Activated gamma-delta T cell treated with anti-CD3 and anti-CD28 coated beads, Interleukin-2, amount 50 U/mL, for 16 hours (primary cell): ENCODE results near the gene MYCBP2.
"Not testable (repeated sequence)": the region's sequence is repeated elsewhere in the genome, so short reads cannot be mapped to it uniquely, and the experiment has no call there.

Experiments
- DNase-seq: peaks from one replicate; pipeline ENCODE4 v3.0.0-alpha.2; 2020; ENCODE audit warnings: low read depth

MYCBP2 gene

DNA sequence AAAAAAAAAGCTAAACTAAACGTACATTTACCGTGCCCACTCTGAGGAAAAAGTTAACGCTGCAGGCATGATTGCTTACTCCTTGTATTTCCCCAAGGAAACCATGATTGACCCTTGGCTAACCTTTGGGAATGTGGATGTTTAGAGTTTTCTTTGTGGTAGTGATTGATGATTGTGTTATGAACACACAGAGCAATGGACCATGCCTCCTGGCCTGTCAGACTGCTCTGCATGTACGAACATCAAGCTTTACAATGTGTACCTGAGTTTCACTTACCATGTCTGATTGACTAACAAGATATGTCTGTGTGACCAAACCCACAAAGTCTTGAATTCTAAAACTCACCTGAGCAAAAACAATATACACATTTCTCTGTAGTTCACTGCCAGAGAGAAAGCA is 35.1 kb downstream of the MYCBP2 start:
- DNase-seq: no peak

DNA sequence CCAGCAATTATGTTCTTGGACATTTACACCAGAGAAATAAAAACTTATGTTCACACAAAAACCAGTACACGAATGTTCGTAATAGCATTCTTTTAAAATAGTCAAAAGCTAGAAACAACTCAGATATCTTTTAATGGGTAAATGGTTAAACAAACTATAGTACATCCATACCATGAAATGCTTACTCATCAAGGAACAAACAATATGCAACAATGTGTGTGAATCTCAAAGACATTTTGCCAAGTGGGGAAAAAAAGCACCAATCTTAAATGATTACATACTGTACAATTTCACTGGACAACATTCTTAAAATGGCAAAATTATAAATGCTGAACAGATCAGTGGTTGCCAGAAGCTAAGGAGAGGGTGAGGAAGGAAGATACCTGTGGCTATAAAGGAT is 36.6 kb downstream of the MYCBP2 start:
- no peak for DNase-seq

DNA sequence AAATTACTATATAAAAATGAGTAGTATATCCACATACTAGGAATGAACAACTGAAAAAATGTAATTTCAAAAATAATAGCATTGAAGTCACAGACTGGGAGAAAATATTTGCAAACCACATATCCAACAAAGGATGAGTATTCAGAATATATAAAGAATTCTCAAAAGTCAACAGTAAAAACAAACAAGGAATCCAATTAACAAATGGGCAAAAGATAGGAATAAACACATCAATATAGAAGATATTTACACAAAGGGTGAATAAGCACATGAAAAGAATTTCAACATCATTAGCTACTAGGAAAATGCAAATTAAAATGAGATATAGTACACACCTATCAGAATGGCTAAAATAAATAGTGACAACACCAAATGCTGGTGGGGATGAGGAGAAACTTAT is 37.0 kb downstream of the MYCBP2 start:
- no peak for DNase-seq

DNA sequence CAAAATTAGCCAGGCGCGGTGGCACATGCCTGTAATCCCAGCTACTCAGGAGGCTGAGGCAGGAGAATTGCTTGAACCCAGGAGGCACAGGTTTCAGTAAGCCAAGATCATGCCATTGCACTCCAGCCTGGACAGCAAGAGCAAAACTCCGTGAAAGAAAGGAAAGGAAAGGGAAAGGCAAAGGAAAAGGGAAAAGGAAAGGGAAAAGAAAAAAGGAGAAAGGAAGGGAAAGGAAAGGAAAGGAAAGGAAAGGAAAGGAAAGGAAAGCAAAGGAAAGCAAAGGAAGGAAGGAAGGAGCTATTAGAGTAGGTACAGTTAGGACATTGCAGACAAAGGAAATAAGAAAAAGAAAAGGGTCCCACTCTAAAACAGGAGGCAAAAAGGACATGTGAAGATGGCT is 41.3 kb downstream of the MYCBP2 start:
- DNase-seq: not testable (repeated sequence)

DNA sequence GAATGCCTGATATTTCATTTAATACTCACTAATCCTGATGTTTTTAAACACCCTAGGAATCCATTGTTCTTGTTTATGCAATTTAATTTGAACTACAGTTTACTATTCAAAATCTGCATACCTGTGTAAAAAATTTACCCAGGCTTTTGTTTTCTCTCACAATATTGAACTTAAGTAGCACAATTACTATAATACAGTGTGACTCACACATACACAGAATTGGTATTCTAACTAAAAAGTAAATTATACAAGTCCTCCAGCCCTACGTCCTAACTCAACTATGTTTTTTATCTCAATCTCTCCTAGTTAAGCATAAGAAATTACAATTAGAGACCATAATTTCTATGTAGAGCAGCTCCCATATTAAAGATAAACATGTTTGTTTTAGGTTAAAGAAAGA is 41.8 kb downstream of the MYCBP2 start:
- no peak for DNase-seq

DNA sequence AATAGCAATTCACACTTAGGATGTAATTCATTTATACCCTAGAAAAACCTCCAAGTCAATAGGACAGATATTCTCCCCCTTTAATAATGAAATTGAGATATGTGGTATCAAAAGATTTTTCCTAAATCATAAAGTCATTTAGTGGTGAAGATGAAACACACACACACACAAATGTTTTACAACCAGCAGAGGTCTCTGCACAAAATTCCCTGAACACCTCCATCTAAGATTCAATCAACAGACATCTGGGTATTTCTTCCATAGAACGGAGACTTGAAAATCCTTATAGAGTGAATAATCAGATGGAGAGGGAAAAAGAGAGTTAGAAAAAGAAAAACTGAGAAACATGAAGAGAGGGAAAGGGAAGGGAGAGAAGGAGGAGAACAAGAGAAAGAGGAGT is 52.8 kb downstream of the MYCBP2 start:
- DNase-seq: no peak

DNA sequence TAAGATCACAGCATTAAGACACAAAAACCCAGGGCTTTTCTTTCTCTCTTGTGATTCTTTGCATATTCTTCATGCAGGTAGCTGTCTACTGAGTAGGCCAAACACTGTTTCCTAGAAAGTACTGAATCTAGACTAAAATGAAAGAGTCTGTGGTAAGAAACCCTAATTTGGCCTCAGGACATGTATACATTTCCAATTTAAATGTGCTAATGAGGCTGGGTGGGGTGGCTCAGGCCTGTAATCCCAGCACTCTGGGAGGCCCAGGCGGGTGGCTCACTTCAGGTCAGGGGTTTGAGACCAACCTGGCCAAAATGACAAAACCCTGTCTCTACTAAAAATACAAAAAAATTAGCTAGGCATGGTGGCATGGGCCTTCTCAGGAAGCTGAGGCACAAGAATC is 57.8 kb downstream of the MYCBP2 start:
- no peak for DNase-seq

DNA sequence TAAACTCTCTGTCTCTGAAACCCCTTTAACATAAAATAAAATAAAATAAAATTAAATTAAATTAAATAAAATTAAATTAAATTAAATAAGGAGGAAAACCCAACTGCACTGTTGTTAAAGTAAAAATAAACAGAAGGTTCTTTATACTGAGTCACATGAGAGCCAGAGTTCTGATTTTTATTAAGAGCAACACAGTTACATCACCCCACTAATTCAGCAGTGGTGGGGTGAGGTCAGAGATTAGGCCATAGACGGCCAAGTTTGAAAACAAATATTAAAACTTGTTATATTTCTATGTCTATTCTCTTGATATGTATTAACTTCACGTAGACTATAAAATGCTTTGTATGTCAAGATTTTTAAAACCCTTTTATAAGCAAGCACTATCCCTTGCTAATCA is 59.5 kb downstream of the MYCBP2 start:
- DNase-seq: no peak

DNA sequence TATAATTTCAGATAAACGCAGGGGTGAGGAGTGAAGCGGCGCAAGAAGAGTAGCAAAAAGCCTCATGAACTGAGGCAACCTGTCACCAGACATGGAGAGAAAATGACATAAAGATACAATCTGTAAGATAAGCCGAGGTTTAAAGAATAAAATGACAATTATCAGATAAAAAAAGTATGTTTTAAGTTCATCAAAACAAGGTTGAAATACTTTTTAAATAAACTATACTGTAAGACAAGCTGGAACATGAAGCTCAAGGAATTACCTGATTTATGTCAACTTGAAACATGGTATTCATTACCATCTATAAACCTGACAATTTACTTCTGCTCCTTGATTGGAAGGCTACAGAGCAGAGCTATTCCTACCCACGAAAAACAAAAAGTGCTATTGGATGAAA is 61.6 kb downstream of the MYCBP2 start:
- no peak for DNase-seq

DNA sequence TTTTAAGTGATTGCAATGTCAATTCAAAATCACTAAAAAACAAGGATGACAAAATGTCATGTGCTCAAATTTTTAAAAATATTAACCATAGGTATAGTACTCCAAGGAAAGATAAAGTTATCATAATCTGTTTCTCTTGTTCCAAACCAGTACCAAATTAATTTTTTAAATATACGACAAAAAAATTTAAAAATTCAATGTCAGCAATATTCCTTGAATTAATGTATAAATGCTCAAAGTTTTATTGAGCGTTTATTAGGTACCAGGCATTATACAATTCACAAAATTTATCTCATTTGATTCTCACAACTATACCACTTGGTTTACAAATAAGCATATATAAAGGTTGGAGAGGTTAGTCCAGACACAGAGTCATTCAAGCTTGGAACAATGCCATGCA is 64.7 kb downstream of the MYCBP2 start:
- no peak for DNase-seq

DNA sequence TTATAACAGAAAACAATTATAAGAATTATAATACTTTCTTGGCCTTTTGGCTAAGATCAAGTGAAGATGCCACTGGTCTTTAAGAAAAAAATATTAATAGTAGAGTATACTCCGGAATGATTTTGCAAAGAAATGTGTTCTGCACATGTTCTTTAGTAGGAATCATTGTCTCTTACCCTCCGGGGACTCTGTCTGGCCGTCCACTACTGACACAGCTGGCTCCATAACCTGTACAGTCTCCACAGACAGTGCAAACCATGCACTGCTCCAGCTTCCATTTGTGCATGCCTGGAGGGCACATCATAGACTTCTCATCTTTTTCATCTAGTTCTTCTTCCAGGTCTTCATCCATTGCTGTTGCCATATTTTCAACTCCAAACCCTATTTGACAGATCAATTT is 75.9 kb downstream of the MYCBP2 start:
- no peak for DNase-seq

DNA sequence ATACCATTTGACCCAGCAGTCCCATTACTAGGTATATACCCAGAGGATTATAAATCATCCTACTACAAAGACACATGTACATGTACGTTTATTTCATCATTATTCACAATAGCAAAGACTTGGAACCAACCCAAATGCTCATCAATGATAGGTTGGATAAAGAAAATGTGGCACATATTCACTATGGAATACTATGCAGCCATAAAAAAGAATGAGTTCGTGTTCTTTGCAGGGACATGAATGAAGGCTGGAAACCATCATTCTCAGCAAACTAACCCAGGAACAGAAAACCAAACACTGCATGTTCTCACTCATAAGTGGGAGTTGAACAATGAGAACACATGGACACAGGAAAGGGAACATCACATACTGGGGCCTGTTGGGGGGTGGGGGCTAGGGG is 81.7 kb downstream of the MYCBP2 start:
- DNase-seq: not testable (repeated sequence)

DNA sequence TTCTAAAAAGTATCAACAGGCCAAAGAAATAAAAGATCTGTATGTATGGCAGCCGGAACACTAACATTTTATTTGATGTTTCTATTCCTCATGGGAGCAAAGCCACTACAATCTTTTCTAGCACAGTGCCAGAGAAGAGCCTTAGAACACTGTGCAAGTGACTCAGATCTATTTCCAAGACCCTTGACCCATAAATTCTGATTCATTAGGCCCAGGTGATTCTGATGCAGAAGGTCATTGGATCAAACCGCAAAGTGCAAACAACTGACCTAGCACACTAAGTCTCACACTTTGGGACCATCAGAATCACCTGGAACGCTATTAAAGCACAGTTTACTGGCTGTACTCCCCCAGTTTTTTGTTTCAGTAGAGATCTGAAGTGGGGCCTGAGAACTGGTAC is 87.6 kb downstream of the MYCBP2 start:
- no peak for DNase-seq

DNA sequence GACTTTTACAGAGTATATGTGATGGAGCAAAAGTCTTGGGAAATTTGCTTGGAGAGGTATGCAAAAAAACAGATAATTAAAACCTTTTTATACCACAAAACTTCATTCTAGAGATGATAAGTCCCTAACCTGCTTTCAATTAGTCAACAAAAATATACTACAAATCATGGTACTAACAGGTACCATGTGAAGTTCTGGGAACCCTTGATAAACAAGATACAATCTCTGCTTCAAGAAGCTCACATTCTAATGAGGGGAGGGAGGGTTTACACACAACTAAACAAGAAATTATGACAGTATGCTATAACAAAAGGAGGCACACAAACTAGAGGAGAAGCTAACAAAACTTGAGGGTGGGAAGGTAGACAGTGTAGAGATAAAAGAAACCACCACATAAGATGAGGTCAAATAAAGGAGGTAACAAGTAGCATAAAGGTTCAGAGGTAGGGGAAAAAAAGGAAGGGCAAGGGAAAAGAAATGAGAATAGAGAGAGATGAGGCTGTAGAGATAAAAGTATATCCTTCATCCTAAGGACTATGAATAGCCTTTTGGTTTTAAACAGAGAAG is 91.4 kb downstream of the MYCBP2 start:
- DNase-seq: no peak

DNA sequence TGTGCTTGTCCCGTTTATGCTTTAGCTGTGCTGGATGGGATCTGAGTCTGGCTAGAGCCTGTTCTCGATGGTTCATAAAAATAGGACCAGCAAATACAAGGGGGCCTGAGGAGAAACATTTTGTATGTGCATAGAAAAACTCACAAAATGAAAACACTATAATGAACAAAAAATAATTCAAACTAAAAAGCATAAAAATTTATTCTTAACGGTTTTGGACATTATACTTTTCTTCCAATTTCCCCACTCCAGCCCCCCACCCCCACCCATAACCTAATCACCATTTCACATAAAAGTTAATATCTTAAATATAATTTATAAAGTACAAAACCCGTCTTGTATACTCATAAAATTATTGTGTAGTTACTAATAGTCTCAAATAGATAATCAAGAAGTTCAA is 93.7 kb downstream of the MYCBP2 start:
- DNase-seq: no peak

DNA sequence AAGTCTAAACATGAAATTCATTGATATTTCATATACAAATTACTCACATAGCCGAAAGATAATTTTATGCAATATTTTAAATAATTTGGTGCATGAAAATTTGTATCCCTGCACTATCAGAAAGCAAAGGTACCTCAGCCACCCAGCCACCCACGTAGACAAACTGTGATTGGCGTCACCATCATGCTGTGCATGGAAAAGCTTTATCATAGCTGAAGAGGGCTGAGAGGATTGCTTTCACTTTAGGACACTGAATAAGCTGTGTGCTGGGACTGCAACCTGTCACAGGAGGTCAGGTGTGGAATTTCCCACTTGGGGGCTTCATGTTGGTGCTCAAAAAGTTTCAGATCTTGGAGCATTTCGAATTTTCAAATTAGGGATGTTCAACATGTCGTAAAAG is 96.3 kb downstream of the MYCBP2 start:
- DNase-seq: no peak

DNA sequence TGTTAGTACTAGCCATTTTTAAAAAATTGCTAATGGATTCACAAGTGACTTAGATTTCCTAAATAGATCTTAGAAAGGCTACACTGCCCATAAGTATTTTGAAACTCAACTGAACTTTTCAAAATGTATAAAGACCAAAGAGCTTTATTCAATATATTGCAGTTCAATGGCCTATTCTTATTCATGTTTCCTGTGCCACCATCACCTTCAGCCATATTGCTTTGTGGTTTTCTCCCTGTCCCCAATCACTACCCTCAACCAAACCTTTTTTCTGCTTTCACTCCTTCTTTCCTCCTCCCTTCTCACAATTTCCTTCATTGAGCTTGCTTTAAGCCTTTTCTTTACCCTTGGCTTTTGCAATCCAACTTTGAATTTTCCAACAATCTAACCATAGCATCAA is 100.9 kb downstream of the MYCBP2 start:
- DNase-seq: no peak

DNA sequence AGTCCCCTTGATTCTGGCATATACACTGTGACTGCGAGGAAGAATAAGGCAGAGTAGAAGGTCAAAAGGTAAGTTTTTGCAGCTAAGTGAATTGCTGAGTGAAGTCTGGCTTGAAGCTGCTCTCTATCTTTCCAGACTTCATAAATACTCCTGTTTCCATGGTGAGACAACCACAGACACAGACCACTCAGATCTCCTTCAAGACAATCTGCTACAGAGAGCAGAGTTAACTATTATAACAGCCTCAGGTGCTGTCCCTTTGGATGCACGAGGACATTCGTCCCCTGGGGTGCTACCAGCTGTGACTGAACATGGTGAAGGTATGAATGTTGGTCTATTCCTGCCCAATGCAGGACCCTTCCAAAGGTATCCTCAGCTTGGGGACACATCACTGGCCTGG is 104.0 kb downstream of the MYCBP2 start:
- DNase-seq: no peak

DNA sequence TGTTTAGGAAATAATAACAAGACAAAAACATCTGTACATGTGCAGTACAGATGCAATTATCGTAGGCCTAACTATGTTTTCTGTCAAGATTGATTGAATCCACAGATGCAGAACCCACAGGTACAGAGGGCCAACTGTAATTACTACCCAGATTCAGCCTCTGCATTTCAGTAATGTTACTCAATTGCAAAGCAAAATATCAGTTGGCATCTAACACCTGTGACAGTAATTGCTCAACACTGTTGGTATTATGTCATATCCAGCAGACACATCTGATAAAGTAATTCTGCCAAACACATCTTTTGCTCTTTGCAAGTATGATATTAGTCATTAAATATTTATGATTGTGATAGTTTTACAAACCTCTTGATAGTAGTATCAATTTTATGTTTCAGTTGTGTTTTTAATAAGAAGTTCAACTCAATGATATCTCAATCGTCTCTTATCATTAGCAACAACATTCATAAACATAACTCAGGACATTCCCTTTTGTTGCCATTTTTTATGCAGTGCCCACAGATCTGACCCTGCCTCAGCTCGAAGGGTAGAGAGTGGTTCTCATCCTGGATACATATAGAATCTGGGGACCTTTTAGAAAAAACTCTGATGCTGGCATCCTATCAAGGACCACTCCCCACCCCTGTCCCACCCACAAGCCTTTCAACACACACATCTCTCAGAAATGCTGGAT is 104.7 kb downstream of the MYCBP2 start:
- DNase-seq: no peak

DNA sequence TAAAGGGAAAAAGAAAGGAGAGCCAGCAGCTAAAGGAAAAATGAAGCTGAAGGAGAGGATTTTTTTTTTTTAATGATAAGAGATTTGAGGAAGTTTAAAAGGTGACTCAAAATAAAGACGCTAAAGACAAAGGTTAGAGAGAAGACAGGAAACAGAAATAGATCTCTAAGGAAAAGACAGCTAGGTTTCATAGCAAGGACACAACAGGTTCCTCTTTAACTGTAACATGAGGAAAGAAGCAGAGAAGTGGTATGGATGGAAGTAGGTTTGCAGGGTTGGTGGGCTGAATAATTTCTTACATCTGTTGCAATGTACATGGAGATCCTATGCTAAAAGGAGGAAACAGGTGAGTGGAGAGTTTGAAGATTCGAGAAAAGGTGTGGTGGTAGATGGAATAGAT is 107.5 kb downstream of the MYCBP2 start:
- no peak for DNase-seq

DNA sequence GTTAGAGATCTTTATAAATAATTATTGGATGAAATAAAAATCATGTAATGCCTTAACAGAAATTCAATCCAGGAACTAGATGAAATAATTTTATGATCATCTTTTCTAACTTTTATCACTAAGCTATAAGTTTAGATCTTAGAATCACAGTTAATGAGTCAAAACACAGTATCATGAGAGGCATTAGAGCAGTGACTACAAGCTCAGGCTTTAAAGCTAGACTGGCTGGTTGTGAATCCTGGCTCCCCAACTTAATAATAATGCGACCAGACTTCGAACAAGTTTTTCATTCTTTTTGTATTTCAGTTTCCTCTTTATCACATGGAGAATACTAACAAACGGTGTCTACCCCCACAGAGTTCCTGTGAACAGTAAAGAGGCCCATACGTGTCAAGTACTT is 108.6 kb downstream of the MYCBP2 start:
- no peak for DNase-seq

DNA sequence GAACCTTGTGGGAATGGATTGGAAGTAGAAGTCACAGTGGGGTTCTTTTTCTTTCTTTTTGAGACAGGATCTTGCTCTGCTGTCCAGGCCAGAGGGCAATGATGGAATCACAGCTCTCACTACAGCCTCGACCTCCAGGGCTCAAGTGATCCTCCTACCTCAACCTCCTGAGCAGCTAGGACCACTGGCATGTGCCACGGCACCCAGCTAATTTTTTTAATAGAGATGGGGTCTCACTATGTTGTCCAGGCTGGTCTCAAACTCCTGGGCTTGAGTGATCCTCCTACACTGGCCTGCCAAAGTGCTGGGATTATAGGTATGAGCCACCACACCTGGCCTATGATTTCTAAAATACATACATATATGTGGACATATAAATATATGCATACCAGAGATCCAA is 111.4 kb downstream of the MYCBP2 start:
- DNase-seq: no peak

DNA sequence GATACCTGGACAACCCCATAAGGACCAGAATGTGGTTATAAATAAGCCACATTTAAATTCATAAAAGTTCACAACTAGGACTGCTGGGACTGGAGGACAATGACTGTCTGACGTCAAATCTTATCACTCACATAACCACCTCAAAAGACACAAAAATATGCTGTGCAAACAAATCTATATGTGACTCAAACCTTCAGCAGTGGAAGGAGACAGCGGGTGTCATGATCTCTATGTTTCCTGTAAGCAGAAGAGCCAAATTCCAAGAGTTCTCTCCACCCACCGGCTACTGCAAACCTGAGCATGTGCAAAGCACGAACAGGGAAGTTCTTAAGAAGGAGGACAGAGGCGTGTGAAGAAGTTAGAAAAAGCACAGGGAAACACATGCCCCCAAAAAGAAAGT is 113.2 kb downstream of the MYCBP2 start:
- no peak for DNase-seq

DNA sequence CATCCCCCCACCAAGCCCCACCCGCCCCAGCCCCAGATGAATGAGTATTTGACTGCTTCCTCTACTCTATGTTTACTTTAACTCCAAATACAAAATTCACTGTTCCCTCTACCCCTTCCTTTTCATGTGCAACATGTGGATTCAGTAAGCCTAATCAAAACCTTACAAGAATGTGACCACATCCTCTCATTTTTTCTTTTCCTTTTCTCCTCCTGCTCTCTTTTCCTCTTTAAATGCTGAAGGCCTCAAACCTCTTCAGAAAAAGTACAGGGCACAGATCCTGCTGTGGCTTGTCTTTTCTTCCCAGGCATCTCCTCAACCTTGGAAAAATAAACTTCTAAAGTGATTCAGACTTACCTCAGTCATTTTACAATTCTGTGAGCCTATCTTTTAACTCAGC is 119.0 kb downstream of the MYCBP2 start:
- no peak for DNase-seq
